Panc1 (cell line): ENCODE data around the gene MTHFSD. TPM values are rescaled to one million over a fixed set of nuclear protein-coding genes. Genes with fewer than 3 reads are reported as not detected.
A peak's percentile ranks its signal among the peaks of the same experiment; 100 is the strongest.

Experiments
- ATAC-seq: fragments of 200-7000 bp; cut with Tn5 transposase; 2 replicates; pipeline ENCODE4 v1.9.1; 2020; ENCODE audit warnings: mild to moderate bottlenecking, moderate library complexity
- BruUV-seq: library from RNA; stranded (reverse); fragments of 400-500 nt; replicated peaks from 2 replicates; lab custom pipeline; 2021; lab: Mats Ljungman, UMichigan
- CTCF ChIA-PET: fragments of 300-600 bp; sonication (Branson Sonifier 250); formaldehyde crosslinking; loops from one replicate; lab custom pipeline; 2022; ENCODE audit warnings: antibody characterized with exemption; lab: Charles Lee
- POLR2A ChIA-PET: fragments of 300-600 bp; sonication (Branson Sonifier 250); formaldehyde crosslinking; loops from one replicate; lab custom pipeline; 2022; ENCODE audit warnings: antibody characterized with exemption; lab: Charles Lee
- DNase-seq: peaks from one replicate; pipeline ENCODE4 v3.0.0-alpha.2; 2010; ENCODE audit warnings: low read depth, low spot score
- H3K27ac ChIP-seq: 2 replicates; pipeline ENCODE4 v1.5.1; 2011; ENCODE audit warnings: mild to moderate bottlenecking, low read length, inconsistent platforms
- H3K27me3 ChIP-seq: fragments of 200-500 bp; sonication (Bioruptor generic); 2 replicates; pipeline ENCODE4 v1.6.0; 2014; ENCODE audit warnings: low read length, inconsistent platforms; ENCODE audit not compliant: control insufficient read depth, insufficient read depth
- H3K36me3 ChIP-seq: fragments of 200-500 bp; sonication (Bioruptor generic); 2 replicates; pipeline ENCODE4 v1.5.1; 2014; ENCODE audit warnings: inconsistent platforms, mild to moderate bottlenecking, low read length, moderate library complexity; ENCODE audit not compliant: control insufficient read depth, insufficient read depth
- H3K4me1 ChIP-seq: 2 replicates; pipeline ENCODE4 v1.5.1; 2011; ENCODE audit warnings: inconsistent platforms, mild to moderate bottlenecking, low read length, moderate library complexity; ENCODE audit not compliant: control insufficient read depth, insufficient read depth
- H3K4me3 ChIP-seq, 2 experiments: 2 replicates each; pipeline ENCODE4 v1.5.1; 2011 to 2012; ENCODE audit warnings: low read depth in 2 of 2, low read length in 2 of 2, mild to moderate bottlenecking in 2 of 2, inconsistent platforms in 1 of 2, moderate library complexity in 1 of 2
- H3K9me3 ChIP-seq: fragments of 200-500 bp; sonication (Bioruptor generic); 2 replicates; pipeline ENCODE4 v1.5.1; 2014; ENCODE audit warnings: low read depth, mild to moderate bottlenecking, inconsistent platforms, low read length, moderate library complexity; ENCODE audit not compliant: control insufficient read depth, insufficient read depth
- CTCF ChIP-seq: fragments of 450-650 bp; IDR thresholded peaks from 2 replicates; pipeline ENCODE4 v1.5.1; 2017; ENCODE audit warnings: mild to moderate bottlenecking
- POLR2AphosphoS5 ChIP-seq: IDR thresholded peaks from 2 replicates; pipeline ENCODE4 v1.6.1; 2012; ENCODE audit warnings: mild to moderate bottlenecking, low read depth, low read length, moderate library complexity
- SIN3A ChIP-seq: IDR thresholded peaks from 2 replicates; pipeline ENCODE4 v1.6.1; 2012; ENCODE audit warnings: low read depth, mild to moderate bottlenecking, low read length, moderate library complexity, borderline replicate concordance; ENCODE audit not compliant: insufficient read depth
- TCF7L2 ChIP-seq: IDR thresholded peaks from 2 replicates; pipeline ENCODE4 v1.6.1; 2011; ENCODE audit warnings: mild to moderate bottlenecking, low read depth, low read length, inconsistent platforms
- in situ Hi-C: cut with HindIII; loops from 2 replicates; pipeline ENCODE4 v1.10.0; 2016; ENCODE audit warnings: low sequenced_read_pairs, low pct_unique_long_range_greater_than_20kb
- intact Hi-C: fragments of 100-400 bp; cut with micrococcal nuclease; formaldehyde crosslinking; loops from one replicate; pipeline ENCODE4 v1.10.0; 2022; ENCODE audit not compliant: unreplicated experiment
- total RNA-seq: library from RNA; stranded (reverse); gene quantifications from one replicate; pipeline ENCODE4 v1.2.1, GENCODE V29; 2021; ENCODE audit not compliant: unreplicated experiment

MTHFSD gene
- total RNA-seq, 1 experiment from 2014 or later: 16.5 TPM

DNA sequence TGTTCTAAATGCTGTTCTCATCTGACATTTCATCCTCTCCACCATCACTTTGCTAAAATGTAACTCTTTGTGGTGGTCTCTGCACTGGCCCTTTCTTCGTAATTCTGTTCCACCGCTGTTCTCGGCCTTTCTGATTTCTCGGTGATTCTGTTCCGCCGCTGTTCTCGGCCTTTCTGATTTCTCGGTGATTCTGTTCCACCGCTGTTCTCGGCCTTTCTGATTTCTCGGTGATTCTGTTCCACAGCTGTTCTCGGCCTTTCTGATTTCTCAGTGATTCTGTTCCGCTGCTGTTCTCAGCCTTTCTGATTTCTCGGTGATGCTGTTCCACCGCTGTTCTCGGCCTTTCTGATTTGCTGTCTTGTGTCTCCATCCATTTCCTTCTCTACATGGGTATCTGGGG, 32.4 kb downstream of the MTHFSD start:
- DNase-seq: no peak
- H3K27me3 ChIP-seq: no peaks in the 10 kb centered on the region
- CTCF ChIA-PET: no interaction called here

GRCh38 chr16:86521236-86522197, 33.5 kb downstream of the MTHFSD start:
- ChIA-PET POLR2A (no interaction called here), CTCF (interaction anchor here (0.6 to 0.7 kb wide), 2 partner anchors 96 to 1563 kb away, joined by 3 to 7 read pairs; no protein-coding TSS in a partner anchor)
- DNase-seq (no peak), ATAC-seq (no peak)
- H3K4me1 ChIP-seq: no peaks in the 10 kb centered on the region
- TF ChIP-seq SIN3A: no peak
- no peak for TF ChIP-seq POLR2AphosphoS5
- no peak for TF ChIP-seq TCF7L2
- no peaks in the 10 kb centered on the region; the same call in 1 of the 2 replicates for H3K27me3 ChIP-seq
- no peaks in the 10 kb centered on the region for H3K9me3 ChIP-seq
- H3K27ac ChIP-seq: no peak overlapping the region
- BruUV-seq: no TSS peak
- no peak overlapping the region for H3K4me3 ChIP-seq
- intact Hi-C loops (loop anchor here (5.0 kb wide), 1 partner anchor 179 kb away; no protein-coding TSS in a partner anchor), in situ Hi-C loops (no loop called here)
- no peaks in the 10 kb centered on the region for H3K36me3 ChIP-seq

More for the DNA sequence above, 32.4 kb downstream of the MTHFSD start:
- Histone ChIP-seq H3K27ac (no peak overlapping the region), H3K9me3 (no peaks in the 10 kb centered on the region), H3K4me1 (no peaks in the 10 kb centered on the region), H3K36me3 (no peaks in the 10 kb centered on the region), H3K4me3 (no peak overlapping the region)
- ATAC-seq: no peak
- no TSS peak for BruUV-seq
- TF ChIP-seq SIN3A (no peak), POLR2AphosphoS5 (no peak), CTCF (no peak)
- POLR2A ChIA-PET: no interaction called here
- in situ Hi-C loops (no loop called here), intact Hi-C loops (loop anchor here (5.0 kb wide), 1 partner anchor 180 kb away; no protein-coding TSS in a partner anchor)

- ChIA-PET CTCF (interaction anchor here (0.6 to 0.7 kb wide), 2 partner anchors 95 to 1564 kb away, joined by 3 to 7 read pairs; no protein-coding TSS in a partner anchor), POLR2A (no interaction called here)
- Histone ChIP-seq H3K9me3 (no peaks in the 10 kb centered on the region), H3K27me3 (no peaks in the 10 kb centered on the region; the same call in 1 of the 2 replicates), H3K4me3 (peak overlapping the region in 1 of 2 experiments; percentile 3; a peak in 3 of 4 replicates), H3K36me3 (no peaks in the 10 kb centered on the region), H3K27ac (no peak overlapping the region), H3K4me1 (no peaks in the 10 kb centered on the region)
- intact Hi-C loops (loop anchor here (5.0 kb wide), 1 partner anchor 178 kb away; no protein-coding TSS in a partner anchor), in situ Hi-C loops (no loop called here)
- DNase-seq: peak; percentile 36
- no peak for ATAC-seq
- BruUV-seq: no TSS peak
- TF ChIP-seq CTCF (peak; percentile 2), SIN3A (no peak), POLR2AphosphoS5 (no peak)
Observed at GRCh38 chr16:86520317-86521210, 34.5 kb downstream of the MTHFSD start.
